GM12878 (cell line): ENCODE measurements around the gene ZFP36.

Source experiments
- BCL11A ChIP-seq: IDR thresholded peaks from 2 replicates; pipeline ENCODE4 v1.6.1; 2011; ENCODE audit warnings: low read depth, low read length
- CHD1 ChIP-seq: IDR thresholded peaks from 2 replicates; pipeline ENCODE4 v1.6.1; 2012; ENCODE audit warnings: low read depth, low read length, improper control_type of control experiment
- CTCF ChIP-seq, 3 experiments: IDR thresholded peaks in 2 of 3; conservative IDR thresholded peaks in 1 of 3; 2 replicates each; pipeline ENCODE4 v1.5.1; 2011; ENCODE audit warnings: low read depth in 3 of 3, low read length in 3 of 3, mild to moderate bottlenecking in 3 of 3, control low read depth in 2 of 3, moderate library complexity in 2 of 3, inconsistent platforms in 1 of 3, mixed read lengths in 1 of 3; ENCODE audit not compliant: control insufficient read depth in 2 of 3, insufficient read depth in 1 of 3; ENCODE audit errors: extremely low read depth in 1 of 3
- EED ChIP-seq: sonication (generic); IDR thresholded peaks from 2 replicates; pipeline ENCODE4 v1.6.1; 2016; ENCODE audit warnings: antibody characterized with exemption, low read depth
- EP300 ChIP-seq, 2 experiments: fragments of 150-350 bp in 1 of 2; IDR thresholded peaks; 2 replicates each; pipeline ENCODE4 v1.6.1; 2011 to 2012; ENCODE audit warnings: low read depth in 2 of 2, low read length in 2 of 2, borderline replicate concordance in 1 of 2, improper control_type of control experiment in 1 of 2, inconsistent platforms in 1 of 2; ENCODE audit not compliant: control insufficient read depth in 1 of 2
- JUNB ChIP-seq: IDR thresholded peaks from 2 replicates; pipeline ENCODE4 v1.6.1; 2016; ENCODE audit warnings: antibody characterized with exemption, mild to moderate bottlenecking
- JUND ChIP-seq: IDR thresholded peaks from 2 replicates; pipeline ENCODE4 v1.6.1; 2012; ENCODE audit warnings: low read depth, mild to moderate bottlenecking, low read length, improper control_type of control experiment, moderate library complexity
- POLR2AphosphoS5 ChIP-seq: IDR thresholded peaks from 2 replicates; pipeline ENCODE4 v1.6.1; 2011; ENCODE audit warnings: mild to moderate bottlenecking, low read length, inconsistent platforms
- SMAD1 ChIP-seq: fragments of 450-650 bp; IDR thresholded peaks from 2 replicates; pipeline ENCODE4 v1.6.1; 2018; ENCODE audit warnings: mild to moderate bottlenecking, low read depth; ENCODE audit not compliant: partially characterized antibody
- STAT1 ChIP-seq: fragments of 450-650 bp; conservative IDR thresholded peaks from 2 replicates; pipeline ENCODE4 v1.6.1; 2014; ENCODE audit warnings: antibody characterized with exemption, mild to moderate bottlenecking
- TF ChIP-seq, protein P1 (sequence below): IDR thresholded peaks from 2 replicates; pipeline ENCODE4 v1.6.1; 2012; ENCODE audit warnings: improper control_type of control experiment, low read depth, low read length; ENCODE audit not compliant: insufficient replicate concordance

GRCh38 chr19:39388657-39389056 lies 18.0 kb upstream of the ZFP36 start:
- TF ChIP-seq EED = no peak
- TF ChIP-seq POLR2AphosphoS5 = no peak
- TF ChIP-seq, protein P1, sequence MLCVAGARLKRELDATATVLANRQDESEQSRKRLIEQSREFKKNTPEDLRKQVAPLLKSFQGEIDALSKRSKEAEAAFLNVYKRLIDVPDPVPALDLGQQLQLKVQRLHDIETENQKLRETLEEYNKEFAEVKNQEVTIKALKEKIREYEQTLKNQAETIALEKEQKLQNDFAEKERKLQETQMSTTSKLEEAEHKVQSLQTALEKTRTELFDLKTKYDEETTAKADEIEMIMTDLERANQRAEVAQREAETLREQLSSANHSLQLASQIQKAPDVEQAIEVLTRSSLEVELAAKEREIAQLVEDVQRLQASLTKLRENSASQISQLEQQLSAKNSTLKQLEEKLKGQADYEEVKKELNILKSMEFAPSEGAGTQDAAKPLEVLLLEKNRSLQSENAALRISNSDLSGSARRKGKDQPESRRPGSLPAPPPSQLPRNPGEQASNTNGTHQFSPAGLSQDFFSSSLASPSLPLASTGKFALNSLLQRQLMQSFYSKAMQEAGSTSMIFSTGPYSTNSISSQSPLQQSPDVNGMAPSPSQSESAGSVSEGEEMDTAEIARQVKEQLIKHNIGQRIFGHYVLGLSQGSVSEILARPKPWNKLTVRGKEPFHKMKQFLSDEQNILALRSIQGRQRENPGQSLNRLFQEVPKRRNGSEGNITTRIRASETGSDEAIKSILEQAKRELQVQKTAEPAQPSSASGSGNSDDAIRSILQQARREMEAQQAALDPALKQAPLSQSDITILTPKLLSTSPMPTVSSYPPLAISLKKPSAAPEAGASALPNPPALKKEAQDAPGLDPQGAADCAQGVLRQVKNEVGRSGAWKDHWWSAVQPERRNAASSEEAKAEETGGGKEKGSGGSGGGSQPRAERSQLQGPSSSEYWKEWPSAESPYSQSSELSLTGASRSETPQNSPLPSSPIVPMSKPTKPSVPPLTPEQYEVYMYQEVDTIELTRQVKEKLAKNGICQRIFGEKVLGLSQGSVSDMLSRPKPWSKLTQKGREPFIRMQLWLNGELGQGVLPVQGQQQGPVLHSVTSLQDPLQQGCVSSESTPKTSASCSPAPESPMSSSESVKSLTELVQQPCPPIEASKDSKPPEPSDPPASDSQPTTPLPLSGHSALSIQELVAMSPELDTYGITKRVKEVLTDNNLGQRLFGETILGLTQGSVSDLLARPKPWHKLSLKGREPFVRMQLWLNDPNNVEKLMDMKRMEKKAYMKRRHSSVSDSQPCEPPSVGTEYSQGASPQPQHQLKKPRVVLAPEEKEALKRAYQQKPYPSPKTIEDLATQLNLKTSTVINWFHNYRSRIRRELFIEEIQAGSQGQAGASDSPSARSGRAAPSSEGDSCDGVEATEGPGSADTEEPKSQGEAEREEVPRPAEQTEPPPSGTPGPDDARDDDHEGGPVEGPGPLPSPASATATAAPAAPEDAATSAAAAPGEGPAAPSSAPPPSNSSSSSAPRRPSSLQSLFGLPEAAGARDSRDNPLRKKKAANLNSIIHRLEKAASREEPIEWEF = no peak
- TF ChIP-seq JUNB = no peak
- TF ChIP-seq CTCF (IDR thresholded peaks at IDR 0.05 in 2 of 3, conservative IDR thresholded peaks at IDR 0.05 in 1 of 3; ENCODE audit: control insufficient read depth in 2 of 3, extremely low read depth in 1 of 3, insufficient read depth in 1 of 3, low read depth in 3 of 3, low read length in 3 of 3) = no peak
- no peak for TF ChIP-seq BCL11A
- no peak for TF ChIP-seq STAT1
- TF ChIP-seq JUND = no peak
- no peak for TF ChIP-seq EP300 (IDR thresholded peaks at IDR 0.05; ENCODE audit: borderline replicate concordance in 1 of 2, control insufficient read depth in 1 of 2, low read depth in 2 of 2, low read length in 2 of 2)
- no peak for TF ChIP-seq CHD1
- TF ChIP-seq SMAD1 = no peak
